ENCODE measurements around the gene C8B.

The C8B gene

GRCh38 chr1:56908619-56909221 lies 57.1 kb downstream of the C8B start:
- DNase-seq: no peak
- intact Hi-C loops (cut with DNase I): no loop called here

GRCh38 chr1:56905667-56906066 lies 60.1 kb downstream of the C8B start:
- DNase-seq: no peak
- intact Hi-C loops (cut with DNase I): no loop called here

- DNase-seq: no peak
- intact Hi-C loops (cut with DNase I): no loop called here
These were observed 61.0 kb downstream of the C8B start for GRCh38 chr1:56904663-56905397.

GRCh38 chr1:56903778-56904177 lies 62.0 kb downstream of the C8B start:
- intact Hi-C loops (cut with DNase I): no loop called here
- no peak for DNase-seq

- no peak for DNase-seq
- intact Hi-C loops (cut with DNase I): no loop called here
These were observed 64.1 kb downstream of the C8B start for GRCh38 chr1:56901716-56902115.

- no peak for DNase-seq
- intact Hi-C loops (cut with DNase I): no loop called here
These were observed 66.9 kb downstream of the C8B start for GRCh38 chr1:56898879-56899278.

GRCh38 chr1:56898005-56898373 lies 67.8 kb downstream of the C8B start:
- DNase-seq: no peak
- intact Hi-C loops (cut with DNase I): no loop called here

GRCh38 chr1:56897150-56898004 lies 68.4 kb downstream of the C8B start:
- intact Hi-C loops (cut with DNase I): no loop called here
- no peak for DNase-seq

GRCh38 chr1:56894014-56894413 lies 71.8 kb downstream of the C8B start:
- intact Hi-C loops (cut with DNase I): no loop called here
- DNase-seq: no peak

GRCh38 chr1:56890229-56890628 lies 75.6 kb downstream of the C8B start:
- no peak for DNase-seq
- intact Hi-C loops (cut with DNase I): no loop called here

GRCh38 chr1:56881417-56881816 lies 84.4 kb downstream of the C8B start:
- intact Hi-C loops (cut with DNase I): no loop called here
- no peak for DNase-seq

- intact Hi-C loops (cut with DNase I): no loop called here
- DNase-seq: no peak
These were observed 85.0 kb downstream of the C8B start for GRCh38 chr1:56880774-56881173.

Measured in posterior cingulate gyrus (tissue), 11 donors.